SK-N-SH treated with all-trans-retinoic acid at 6 μM for 48 hours (cell line): ENCODE data around the gene MYO5C.

Source experiments
- ESRRG ChIP-seq: fragments of 250-450 bp; sonication (Bioruptor Pico); IDR thresholded peaks from 2 replicates; pipeline ENCODE4 v1.6.1; 2021; ENCODE audit warnings: mild to moderate bottlenecking
- RARB ChIP-seq: fragments of 250-450 bp; sonication (Bioruptor Pico); IDR thresholded peaks from 2 replicates; pipeline ENCODE4 v1.8.0; 2021; ENCODE audit warnings: mild to moderate bottlenecking, moderate library complexity

DNA sequence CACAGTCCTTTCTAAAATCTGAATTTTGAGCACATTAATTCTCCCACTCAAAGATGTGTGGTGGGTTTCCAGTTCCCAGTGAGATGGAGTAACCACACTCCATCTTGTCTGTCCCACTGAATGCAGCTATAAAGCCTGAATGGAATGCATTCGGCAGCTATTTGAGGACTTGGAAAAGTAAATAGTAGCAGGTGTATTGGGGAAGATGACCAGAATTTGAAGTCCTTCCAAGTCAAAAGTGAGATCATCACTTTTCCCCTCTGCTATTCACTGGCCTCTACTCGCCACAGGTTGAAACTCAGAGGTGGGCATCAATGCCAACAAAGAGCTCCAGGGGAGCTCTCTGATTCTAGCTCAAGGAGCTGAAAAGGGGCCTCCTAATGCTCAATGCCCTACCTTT lies 96.3 kb downstream of the MYO5C start:
- no peak for TF ChIP-seq RARB
- no peak for TF ChIP-seq ESRRG (CRISPR knock-in tag)
